Endothelial cell of umbilical vein (primary cell): ENCODE measurements around the gene FANCC. TPM values are rescaled to one million over a fixed set of nuclear protein-coding genes. Genes with fewer than 3 reads are reported as not detected.

ENCODE experiments used
- BruUV-seq: library from RNA; stranded (reverse); fragments of 400-500 nt; replicated peaks from 2 replicates; lab custom pipeline; 2021; lab: Mats Ljungman, UMichigan
- CTCF ChIA-PET: fragments of 300-600, 350-600 bp; sonication (Branson Sonifier 250); formaldehyde crosslinking; loops from one replicate; lab custom pipeline; 2021; ENCODE audit warnings: antibody characterized with exemption, inconsistent platforms; lab: Charles Lee
- POLR2A ChIA-PET: fragments of 300-600, 350-600 bp; sonication (Branson Sonifier 250); formaldehyde crosslinking; loops from one replicate; lab custom pipeline; 2021; ENCODE audit warnings: antibody characterized with exemption, inconsistent platforms; lab: Charles Lee
- DNase-seq: peaks from one replicate; pipeline ENCODE4 v3.0.0-alpha.2; 2011; ENCODE audit warnings: low read depth, low spot score
- FAIRE-seq: peaks from 2 replicates; lab custom pipeline; 2011; peaks lifted over from hg19 to GRCh38; lab: Jason Lieb, UNC
- H2AFZ ChIP-seq: 2 replicates; pipeline ENCODE4 v1.6.0; 2012; ENCODE audit warnings: low read depth, low read length, control low read depth, inconsistent platforms
- H3K27ac ChIP-seq: 2 replicates; pipeline ENCODE4 v1.5.1; 2011; ENCODE audit warnings: low read depth, mild to moderate bottlenecking, control low read depth, low read length, moderate library complexity; ENCODE audit not compliant: insufficient read depth
- H3K27me3 ChIP-seq, 2 experiments: 2 replicates each; pipeline versions ENCODE4 v1.6.0 to v1.6.1; 2011; ENCODE audit warnings: low read length in 2 of 2, mixed read lengths in 1 of 2; ENCODE audit not compliant: control insufficient read depth in 2 of 2, insufficient read depth in 2 of 2
- H3K36me3 ChIP-seq, 2 experiments: 2 replicates in 1 of 2; 3 replicates in 1 of 2; pipeline ENCODE4 v1.5.1; 2011; ENCODE audit warnings: low read length in 2 of 2, mild to moderate bottlenecking in 1 of 2, moderate library complexity in 1 of 2; ENCODE audit not compliant: control insufficient read depth in 2 of 2, insufficient read depth in 2 of 2; ENCODE audit errors: extremely low read depth in 1 of 2
- H3K4me1 ChIP-seq: 3 replicates; pipeline ENCODE4 v1.5.1; 2011; ENCODE audit warnings: mild to moderate bottlenecking, low read length; ENCODE audit not compliant: control insufficient read depth, insufficient read depth; ENCODE audit errors: extremely low read depth
- H3K4me2 ChIP-seq: 2 replicates; pipeline ENCODE4 v1.6.1; 2011; ENCODE audit warnings: low read length, control low read depth, mixed read lengths; ENCODE audit not compliant: insufficient read depth
- H3K4me3 ChIP-seq, 3 experiments: fragments of 200-600 bp in 1 of 3; sonication (generic), shearing (Covaris generic) in 1 of 3; replicated peaks in 1 of 3; 2 replicates each; pipeline ENCODE4 v1.5.1; 2011 to 2016; ENCODE audit warnings: control low read depth in 3 of 3, low read length in 3 of 3, mild to moderate bottlenecking in 2 of 3, inconsistent platforms in 1 of 3, low read depth in 1 of 3, moderate library complexity in 1 of 3; ENCODE audit not compliant: insufficient read depth in 1 of 3
- H3K79me2 ChIP-seq: 2 replicates; pipeline ENCODE4 v1.6.0; 2012; ENCODE audit warnings: low read length, inconsistent platforms; ENCODE audit not compliant: control insufficient read depth, insufficient read depth
- H3K9ac ChIP-seq: replicated peaks from 2 replicates; pipeline ENCODE3; 2011; ENCODE audit warnings: low read length, control low read depth; ENCODE audit not compliant: insufficient read depth; ENCODE audit errors: extremely low read depth
- H3K9me1 ChIP-seq: replicated peaks from 3 replicates; pipeline ENCODE4 v1.6.0; 2011; ENCODE audit warnings: mild to moderate bottlenecking, low read length; ENCODE audit not compliant: control insufficient read depth, insufficient read depth; ENCODE audit errors: extremely low read depth
- H3K9me3 ChIP-seq: replicated peaks from 2 replicates; pipeline ENCODE4 v1.5.1; 2012; ENCODE audit warnings: low read length, inconsistent platforms; ENCODE audit not compliant: control insufficient read depth, insufficient read depth
- H4K20me1 ChIP-seq: replicated peaks from 2 replicates; pipeline ENCODE3; 2011; ENCODE audit warnings: mild to moderate bottlenecking, low read length; ENCODE audit not compliant: control insufficient read depth, insufficient read depth; ENCODE audit errors: extremely low read depth
- CTCF ChIP-seq, 2 donors: IDR thresholded peaks; 1 replicate in 1 of 2; 2 replicates in 1 of 2; pipeline ENCODE4 v1.5.1; 2011; ENCODE audit warnings: low read length in 2 of 2, mild to moderate bottlenecking in 2 of 2, moderate library complexity in 2 of 2, control low read depth in 1 of 2, inconsistent platforms in 1 of 2, low read depth in 1 of 2; ENCODE audit not compliant: insufficient read depth in 1 of 2; ENCODE audit errors: extremely low read depth in 1 of 2
- EZH2 ChIP-seq: IDR thresholded peaks from 2 replicates; pipeline ENCODE4 v1.6.1; 2012; ENCODE audit warnings: borderline replicate concordance, low read depth, mild to moderate bottlenecking, moderate library complexity, low read length, inconsistent platforms; ENCODE audit not compliant: severe bottlenecking
- FOS ChIP-seq: IDR thresholded peaks from 2 replicates; pipeline ENCODE4 v1.6.1; 2011; ENCODE audit warnings: mild to moderate bottlenecking, low read length, moderate library complexity, borderline replicate concordance; ENCODE audit not compliant: insufficient read depth
- GATA2 ChIP-seq: IDR thresholded peaks from 2 replicates; pipeline ENCODE4 v1.7.0; 2011; ENCODE audit warnings: low read depth, mild to moderate bottlenecking, moderate library complexity, mixed read lengths, low read length; ENCODE audit not compliant: insufficient read length, insufficient read depth
- JUN ChIP-seq: IDR thresholded peaks from 2 replicates; pipeline ENCODE4 v1.6.1; 2011; ENCODE audit warnings: borderline replicate concordance, low read depth; ENCODE audit not compliant: insufficient read length, insufficient read depth
- MAX ChIP-seq: IDR thresholded peaks from 2 replicates; pipeline ENCODE4 v1.6.1; 2011; ENCODE audit not compliant: insufficient read depth, insufficient read length
- MYC ChIP-seq: IDR thresholded peaks from one replicate; pipeline ENCODE4 v1.6.1; 2011; ENCODE audit warnings: mild to moderate bottlenecking, low read depth, low read length
- POLR2A ChIP-seq: IDR thresholded peaks from 2 replicates; pipeline ENCODE4 v1.6.1; 2012; ENCODE audit warnings: low read depth, mild to moderate bottlenecking, control low read depth, low read length
- POLR2AphosphoS5 ChIP-seq: IDR thresholded peaks from 2 replicates; pipeline ENCODE4 v1.6.1; 2012; ENCODE audit warnings: low read depth, mild to moderate bottlenecking, control low read depth, low read length, moderate library complexity; ENCODE audit not compliant: insufficient read depth
- dilution Hi-C: fragments of 300-500 bp; cut with MboI; formaldehyde crosslinking; loops from one replicate; pipeline ENCODE4 v1.15.0; 2019; ENCODE audit warnings: low sequenced_read_pairs; ENCODE audit not compliant: extremely low pct_ligation_motif_present
- intact Hi-C: fragments of 100-400 bp; cut with micrococcal nuclease; formaldehyde crosslinking; loops from one replicate; pipeline ENCODE4 v1.10.0; 2022
- polyA plus RNA-seq, 4 experiments: library from polyadenylated mRNA; depleted of rRNA in 3 of 4; stranded (reverse) in 3 of 4; unstranded in 1 of 4; fragments of >200 nt; gene quantifications; 2 replicates each; pipeline versions ENCODE4 v1.2.1 to v1.2.3, GENCODE V29; 2011 to 2012; ENCODE audit warnings: missing spikeins in 1 of 4
- total RNA-seq: library from RNA; stranded (reverse); gene quantifications from 2 replicates; pipeline ENCODE4 v1.2.3, GENCODE V29; 2021

FANCC gene
- total and polyA plus RNA-seq, 2 donors (not counting 3 experiments of a cell fraction or from before 2014, with no cell fraction given), result 5.7 to 13.1 TPM

- no peaks in the 10 kb centered on the region for H4K20me1 ChIP-seq
- no peak overlapping the region for H3K4me2 ChIP-seq
- H3K27ac ChIP-seq, result no peak overlapping the region
- intact Hi-C loops (no loop called here), dilution Hi-C loops (no loop called here)
- POLR2A ChIA-PET, result no interaction called here
- peaks cover 4 to 12% of the 10 kb centered on the region in 2 experiments for H3K36me3 ChIP-seq
- FAIRE-seq (no peak), DNase-seq (no peak)
- H3K27me3 ChIP-seq, result no peaks in the 10 kb centered on the region
- no TSS peak for BruUV-seq
- no peak overlapping the region for H3K9ac ChIP-seq
- no peaks in the 10 kb centered on the region for H3K9me3 ChIP-seq
- H3K4me3 ChIP-seq, result no peak overlapping the region
- no peak overlapping the region for H2AFZ ChIP-seq
- TF ChIP-seq MAX, result no peak
- no peak for TF ChIP-seq EZH2
- TF ChIP-seq GATA2, result no peak
- TF ChIP-seq POLR2A, result no peak
- no peak for TF ChIP-seq FOS
- TF ChIP-seq CTCF (IDR thresholded peaks at IDR 0.05; ENCODE audit: extremely low read depth in 1 of 2, insufficient read depth in 1 of 2, low read depth in 1 of 2, low read length in 2 of 2), result no peak
- TF ChIP-seq MYC, result no peak
- no peak for TF ChIP-seq POLR2AphosphoS5
- TF ChIP-seq JUN, result no peak
- peaks cover 22% of the 10 kb centered on the region for H3K79me2 ChIP-seq
- CTCF ChIA-PET, result no interaction called here
- peaks cover 18% of the 10 kb centered on the region for H3K4me1 ChIP-seq
- H3K9me1 ChIP-seq, result no peaks in the 10 kb centered on the region
These were observed 258.6 kb downstream of the FANCC start for GRCh38 chr9:95058795-95059386.
